ENCODE results near the gene PLCXD1.
"Not testable (repeated sequence)": the region's sequence is repeated elsewhere in the genome, so short reads cannot be mapped to it uniquely, and the experiment has no call there.

Gene PLCXD1

DNA sequence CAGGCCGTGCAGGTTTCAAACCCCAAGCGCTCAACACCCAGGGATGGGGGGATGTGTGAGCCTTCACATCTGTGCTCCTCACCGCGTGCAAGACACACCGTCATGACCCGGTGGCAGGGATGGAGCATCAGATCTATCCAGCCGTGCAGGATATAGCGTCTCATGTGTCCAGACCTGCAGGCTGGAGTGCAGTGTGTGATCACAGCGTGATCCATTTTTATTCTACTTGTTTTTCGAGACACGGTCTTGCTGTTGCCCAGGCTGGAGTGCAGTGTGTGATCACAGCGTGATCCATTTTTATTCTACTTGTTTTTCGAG is 70.1 kb downstream of the PLCXD1 start:
- not testable (repeated sequence) for DNase-seq (ENCODE audit: low read depth)

DNA sequence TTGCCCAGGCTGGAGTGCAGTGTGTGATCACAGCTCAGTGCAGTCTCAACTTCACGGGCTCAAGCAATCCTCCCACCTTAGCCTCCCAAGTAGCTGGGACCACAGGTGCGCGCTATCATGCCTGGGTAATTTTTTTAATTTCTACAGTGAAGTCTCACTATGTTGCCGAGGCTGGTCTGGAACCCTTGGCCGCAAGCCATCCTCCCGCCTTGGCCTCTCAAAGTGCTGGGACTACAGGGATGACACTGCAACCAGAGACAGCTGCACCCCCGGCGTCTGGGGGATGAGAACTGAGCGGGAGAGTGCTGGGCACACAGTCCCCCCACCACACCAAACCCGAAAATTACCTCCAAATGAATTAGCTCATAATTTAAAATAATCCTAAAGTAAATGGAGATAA is 70.6 kb downstream of the PLCXD1 start:
- DNase-seq (ENCODE audit: low read depth): no peak

DNA sequence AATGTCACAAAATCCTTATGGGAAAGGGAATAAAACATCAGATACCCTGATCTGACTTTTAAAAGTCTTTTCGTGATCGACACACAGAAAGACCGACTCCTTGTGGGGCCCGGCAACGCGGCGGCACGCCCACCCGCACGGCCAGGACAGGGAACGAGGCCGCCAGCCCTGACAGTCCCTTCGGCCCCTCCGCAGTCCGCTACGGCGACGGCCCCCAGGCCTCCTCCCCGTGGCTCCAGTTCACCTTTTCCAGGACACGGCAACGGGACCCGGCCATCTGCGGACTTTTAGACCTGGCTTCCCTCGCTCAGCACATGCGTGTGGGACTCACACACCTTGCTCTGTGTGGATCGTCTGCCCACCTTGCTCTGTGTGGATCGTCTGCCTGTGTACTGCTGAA is 71.0 kb downstream of the PLCXD1 start:
- DNase-seq (ENCODE audit: low read depth): no peak

DNA sequence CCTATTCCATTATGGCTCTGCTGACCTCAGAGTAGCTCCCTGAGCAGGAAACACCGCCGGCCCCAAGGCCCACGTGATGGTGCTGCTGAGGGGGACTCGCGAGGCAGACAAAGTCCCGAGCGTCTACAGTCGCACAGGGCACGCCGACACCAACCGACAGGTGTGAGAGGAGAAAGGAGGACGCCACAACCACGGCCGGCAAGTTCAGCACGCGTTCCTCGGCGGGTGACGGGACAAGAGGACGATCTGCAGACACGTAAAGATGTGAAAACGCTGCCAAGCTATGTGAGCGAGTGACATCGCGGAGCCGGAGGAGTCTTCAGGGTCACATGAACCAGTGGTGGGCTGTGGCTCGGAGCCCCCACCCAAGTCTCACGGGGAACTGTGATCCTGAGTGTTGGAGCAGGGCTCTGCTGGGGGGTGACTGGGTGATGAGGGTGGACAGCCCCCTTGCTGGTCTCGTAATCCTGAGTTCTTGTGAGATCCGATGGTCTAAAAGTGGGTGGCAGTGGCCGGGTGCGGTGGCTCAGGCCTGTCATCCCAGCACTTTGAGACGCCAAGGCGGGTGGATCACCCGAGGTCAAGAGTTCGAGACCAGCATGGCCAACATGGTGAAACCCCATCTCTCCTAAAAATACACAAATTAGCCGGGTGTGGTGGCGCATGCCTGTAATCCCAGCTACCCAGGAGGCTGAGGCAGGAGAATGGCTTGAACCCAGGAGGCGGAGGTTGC is 71.6 kb downstream of the PLCXD1 start:
- no peak for DNase-seq (ENCODE audit: low read depth)

Data from stromal cell of bone marrow (primary cell).